Measurements from ENCODE around the gene TH.

The TH gene

GRCh38 chr11:2171591-2172003, at the start of gene TH:
TH (minus strand) TSS chr11:2171815; CDS start chr11:2171786, 29 bp downstream.
- Histone ChIP-seq H3K4me1 (peaks cover 0 to 4% (median 2%) of the 10 kb centered on the region in 4 donors), H3K27me3 (peaks cover 0 to 80% of the 10 kb centered on the region in 2 donors), H3K9me3 (no peaks in the 10 kb centered on the region), H3K36me3 (no peaks in the 10 kb centered on the region), H3K27ac (no peak within 1 kb of the TSS), H3K4me3 (no peak within 1 kb of the TSS)
- no peak for TF ChIP-seq CTCF (IDR thresholded peaks at IDR 0.05)
- no peak for DNase-seq
- intact Hi-C loops (cut with DNase I; ENCODE audit: low total_unique reads) = no loop called here

- intact Hi-C loops (cut with DNase I; ENCODE audit: low total_unique reads) = no loop called here
- DNase-seq = no peak
- peaks cover 0 to 30% of the 10 kb centered on the region in 2 donors for H3K27me3 ChIP-seq
- H3K27ac ChIP-seq = no peak overlapping the region
- no peaks in the 10 kb centered on the region for H3K36me3 ChIP-seq
- H3K4me1 ChIP-seq = no peaks in the 10 kb centered on the region
- peaks cover 0 to 7% (median 0%) of the 10 kb centered on the region in 3 donors for H3K9me3 ChIP-seq
- no peak for TF ChIP-seq CTCF (IDR thresholded peaks at IDR 0.05)
- no peak overlapping the region for H3K4me3 ChIP-seq
Measured at GRCh38 chr11:2221024-2221423, 49.4 kb upstream of the TH start.

- Histone ChIP-seq H3K36me3 (no peaks in the 10 kb centered on the region), H3K9me3 (peaks cover 0 to 7% (median 0%) of the 10 kb centered on the region in 3 donors), H3K4me1 (no peaks in the 10 kb centered on the region), H3K27ac (no peak overlapping the region), H3K27me3 (peaks cover 0 to 37% of the 10 kb centered on the region in 2 donors), H3K4me3 (no peak overlapping the region)
- no peak for DNase-seq
- intact Hi-C loops (cut with DNase I; ENCODE audit: low total_unique reads) = no loop called here
- no peak for TF ChIP-seq CTCF (IDR thresholded peaks at IDR 0.05)
Measured at GRCh38 chr11:2220173-2220771, 48.7 kb upstream of the TH start.

- Histone ChIP-seq H3K27me3 (peaks cover 0 to 45% of the 10 kb centered on the region in 2 donors), H3K36me3 (no peaks in the 10 kb centered on the region), H3K4me3 (no peak overlapping the region), H3K27ac (no peak overlapping the region), H3K9me3 (peaks cover 0 to 7% (median 0%) of the 10 kb centered on the region in 3 donors), H3K4me1 (no peaks in the 10 kb centered on the region)
- intact Hi-C loops (cut with DNase I; ENCODE audit: low total_unique reads) = no loop called here
- TF ChIP-seq CTCF (IDR thresholded peaks at IDR 0.05) = no peak
- DNase-seq = no peak
Measured at GRCh38 chr11:2219318-2220017, 47.9 kb upstream of the TH start.

GRCh38 chr11:2218031-2218633, 46.5 kb upstream of the TH start:
- no peak overlapping the region for H3K27ac ChIP-seq
- intact Hi-C loops (cut with DNase I; ENCODE audit: low total_unique reads) = no loop called here

More at GRCh38 chr11:2218031-2218633, 46.5 kb upstream of the TH start:
- TF ChIP-seq CTCF (IDR thresholded peaks at IDR 0.05) = no peak
- Histone ChIP-seq H3K4me1 (no peaks in the 10 kb centered on the region), H3K36me3 (no peaks in the 10 kb centered on the region), H3K9me3 (peaks cover 0 to under 1% (median 0%) of the 10 kb centered on the region in 3 donors), H3K4me3 (no peak overlapping the region), H3K27me3 (peaks cover 0 to 41% of the 10 kb centered on the region in 2 donors)
- no peak for DNase-seq
